Middle frontal gyrus (tissue), 1 donor: Measurements from ENCODE around the gene SEC14L5.
"Not testable (repeated sequence)": the region's sequence is repeated elsewhere in the genome, so short reads cannot be mapped to it uniquely, and the experiment has no call there.

ENCODE experiments used
- DNase-seq: peaks from one replicate; pipeline ENCODE4 v3.0.0-alpha.2; 2015; ENCODE audit warnings: low spot score; ENCODE audit errors: extremely low spot score

Gene SEC14L5

GRCh38 chr16:5036228-5037156 is 78.4 kb downstream of the SEC14L5 start:
- peak; percentile 73 for DNase-seq

- no peak for DNase-seq
Measured at GRCh38 chr16:5040451-5040850, 82.3 kb downstream of the SEC14L5 start.

- DNase-seq = no peak
Measured at GRCh38 chr16:5041600-5042133, 83.5 kb downstream of the SEC14L5 start.

GRCh38 chr16:5042574-5043171 is 84.5 kb downstream of the SEC14L5 start:
- DNase-seq = no peak

GRCh38 chr16:5044011-5044540 is 85.9 kb downstream of the SEC14L5 start:
- no peak for DNase-seq

GRCh38 chr16:5044581-5044980 is 86.5 kb downstream of the SEC14L5 start:
- DNase-seq = not testable (repeated sequence)

- no peak for DNase-seq
Measured at GRCh38 chr16:5045499-5046115, 87.5 kb downstream of the SEC14L5 start.

- DNase-seq = no peak
Measured at GRCh38 chr16:5046914-5047313, 88.8 kb downstream of the SEC14L5 start.

GRCh38 chr16:5054876-5055865 is 97.0 kb downstream of the SEC14L5 start:
- DNase-seq = no peak

- no peak for DNase-seq
Measured at GRCh38 chr16:5056352-5056751, 98.2 kb downstream of the SEC14L5 start.

GRCh38 chr16:5058476-5058875 is 100.3 kb downstream of the SEC14L5 start:
- DNase-seq = no peak

GRCh38 chr16:5059386-5060072 is 101.4 kb downstream of the SEC14L5 start:
- no peak for DNase-seq

GRCh38 chr16:5060073-5060641 is 102.0 kb downstream of the SEC14L5 start:
- DNase-seq = no peak

GRCh38 chr16:5062051-5062450 is 103.9 kb downstream of the SEC14L5 start:
- DNase-seq = no peak

- no peak for DNase-seq
Measured at GRCh38 chr16:5062790-5063765, 104.9 kb downstream of the SEC14L5 start.

- DNase-seq = no peak
Measured at GRCh38 chr16:5064915-5065314, 106.8 kb downstream of the SEC14L5 start.

GRCh38 chr16:5065326-5065725 is 107.2 kb downstream of the SEC14L5 start:
- DNase-seq = no peak

- DNase-seq = no peak
Measured at GRCh38 chr16:5065813-5066212, 107.7 kb downstream of the SEC14L5 start, which contains the start of gene C16orf89. Gene C16orf89, minus strand, starts transcription at chr16:5065956. Its CDS starts 48 bp downstream, at chr16:5065908.
